IPS DF 4.7 (cell line): Measurements from ENCODE around the gene CBFB.
"Not testable (repeated sequence)": the region's sequence is repeated elsewhere in the genome, so short reads cannot be mapped to it uniquely, and the experiment has no call there.

Experiments used
- DNase-seq: peaks from one replicate; pipeline ENCODE4 v3.0.0-alpha.2; 2013; ENCODE audit warnings: low spot score; ENCODE audit errors: extremely low read depth

The CBFB gene

DNA sequence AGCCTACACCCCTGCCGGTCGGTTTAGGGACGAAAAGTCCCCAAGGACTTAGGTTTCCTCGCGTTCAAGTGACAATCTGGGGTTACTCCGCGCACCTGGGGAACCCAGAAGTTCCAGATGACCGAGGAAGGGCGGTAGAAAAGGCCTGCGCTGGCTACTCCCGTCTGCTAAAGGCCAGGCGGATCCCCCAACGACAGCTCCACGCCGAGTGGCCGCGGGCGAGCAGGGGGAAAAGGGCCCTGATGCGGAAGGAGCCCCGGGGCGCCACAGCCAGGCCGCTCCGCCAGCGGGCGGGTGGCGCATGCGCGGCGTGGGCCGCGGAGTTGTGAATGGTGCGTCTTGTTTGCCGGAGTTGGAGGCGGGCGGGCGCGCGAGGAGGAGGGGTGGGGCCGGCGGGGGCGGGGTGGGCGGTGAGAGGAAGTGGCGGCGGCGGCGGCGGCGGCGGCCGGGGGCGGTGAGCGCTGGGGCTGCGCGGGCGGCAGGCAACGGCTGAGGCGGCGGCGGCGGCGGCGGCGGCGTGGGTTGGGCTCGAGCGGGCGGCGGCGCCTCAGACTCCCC is at the start of gene CBFB:
CBFB (plus strand) TSS at position 454 of the 558 bp plus-strand sequence. CDS start 259 bp downstream, outside the sequence.
- no peak for DNase-seq

DNA sequence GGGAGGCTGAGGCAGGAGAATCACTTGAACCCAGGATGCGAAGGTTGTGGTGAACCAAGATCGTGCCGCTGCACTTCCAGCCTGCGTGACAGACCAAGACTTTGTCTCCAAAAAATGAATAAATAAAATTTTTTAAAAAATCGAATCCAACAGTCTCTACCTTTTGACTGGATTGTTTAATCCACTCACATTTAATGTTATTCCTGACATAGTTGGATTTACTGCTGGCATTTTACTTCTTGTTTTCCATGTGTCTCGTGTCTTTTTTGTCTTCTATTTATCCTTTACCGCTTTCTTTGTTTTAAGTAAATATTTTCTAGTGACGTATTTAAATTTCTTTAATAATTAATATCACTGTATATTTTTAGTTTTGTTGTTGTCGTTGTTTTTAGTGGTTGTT is 45.9 kb upstream of the CBFB start:
- no peak for DNase-seq

GRCh38 chr16:66984892-66985311 is 44.0 kb upstream of the CBFB start:
- no peak for DNase-seq

DNA sequence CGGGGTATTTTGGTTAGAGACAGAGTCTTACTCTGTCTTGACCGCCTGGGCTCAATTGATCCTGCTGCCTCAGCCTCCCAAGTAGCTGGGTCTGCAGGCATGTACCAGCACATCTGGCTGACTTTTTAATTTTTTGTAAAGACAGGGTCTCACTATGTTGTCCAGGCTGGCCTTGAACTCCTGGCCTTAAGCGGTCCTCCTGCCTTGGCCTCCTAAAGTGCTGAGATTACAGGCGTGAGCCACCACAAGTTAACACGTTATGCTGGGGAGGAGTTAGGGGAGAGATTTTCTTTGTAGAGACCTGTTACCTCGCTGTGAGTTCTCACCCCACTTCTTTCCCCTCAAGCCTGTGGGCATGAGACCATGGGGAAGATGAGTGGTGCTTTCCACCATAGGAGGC is 42.4 kb upstream of the CBFB start:
- DNase-seq: no peak

GRCh38 chr16:66988197-66988788 is 40.7 kb upstream of the CBFB start, which contains the start of gene CES4A:
Gene CES4A (plus strand): TSS chr16:66988589. CDS start chr16:66988773, 184 bp downstream.
- DNase-seq: no peak

- no peak for DNase-seq
Measured at GRCh38 chr16:66991545-66992077, 37.3 kb upstream of the CBFB start.

DNA sequence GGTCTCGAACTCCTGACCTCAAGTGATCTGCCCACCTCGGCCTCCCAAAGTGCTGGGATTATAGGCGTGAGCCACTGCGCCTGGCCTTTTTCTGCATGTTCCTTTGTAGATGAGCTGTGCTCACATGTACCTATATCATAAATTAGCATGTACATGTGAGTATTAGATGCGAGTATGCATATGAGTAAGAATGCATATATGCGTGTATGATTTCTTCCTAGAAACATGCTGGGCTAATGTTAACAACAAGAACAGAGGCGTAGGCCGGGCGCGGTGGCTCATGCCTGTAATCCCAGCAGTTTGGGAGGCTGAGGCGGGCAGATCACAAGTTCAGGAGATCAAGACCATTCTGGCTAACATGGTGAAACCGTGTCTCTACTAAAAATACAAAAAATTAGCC is 35.4 kb upstream of the CBFB start:
- not testable (repeated sequence) for DNase-seq

GRCh38 chr16:66996324-66996982 is 32.5 kb upstream of the CBFB start:
- no peak for DNase-seq

- no peak for DNase-seq
Measured at GRCh38 chr16:66996983-66997358, 32.0 kb upstream of the CBFB start.

DNA sequence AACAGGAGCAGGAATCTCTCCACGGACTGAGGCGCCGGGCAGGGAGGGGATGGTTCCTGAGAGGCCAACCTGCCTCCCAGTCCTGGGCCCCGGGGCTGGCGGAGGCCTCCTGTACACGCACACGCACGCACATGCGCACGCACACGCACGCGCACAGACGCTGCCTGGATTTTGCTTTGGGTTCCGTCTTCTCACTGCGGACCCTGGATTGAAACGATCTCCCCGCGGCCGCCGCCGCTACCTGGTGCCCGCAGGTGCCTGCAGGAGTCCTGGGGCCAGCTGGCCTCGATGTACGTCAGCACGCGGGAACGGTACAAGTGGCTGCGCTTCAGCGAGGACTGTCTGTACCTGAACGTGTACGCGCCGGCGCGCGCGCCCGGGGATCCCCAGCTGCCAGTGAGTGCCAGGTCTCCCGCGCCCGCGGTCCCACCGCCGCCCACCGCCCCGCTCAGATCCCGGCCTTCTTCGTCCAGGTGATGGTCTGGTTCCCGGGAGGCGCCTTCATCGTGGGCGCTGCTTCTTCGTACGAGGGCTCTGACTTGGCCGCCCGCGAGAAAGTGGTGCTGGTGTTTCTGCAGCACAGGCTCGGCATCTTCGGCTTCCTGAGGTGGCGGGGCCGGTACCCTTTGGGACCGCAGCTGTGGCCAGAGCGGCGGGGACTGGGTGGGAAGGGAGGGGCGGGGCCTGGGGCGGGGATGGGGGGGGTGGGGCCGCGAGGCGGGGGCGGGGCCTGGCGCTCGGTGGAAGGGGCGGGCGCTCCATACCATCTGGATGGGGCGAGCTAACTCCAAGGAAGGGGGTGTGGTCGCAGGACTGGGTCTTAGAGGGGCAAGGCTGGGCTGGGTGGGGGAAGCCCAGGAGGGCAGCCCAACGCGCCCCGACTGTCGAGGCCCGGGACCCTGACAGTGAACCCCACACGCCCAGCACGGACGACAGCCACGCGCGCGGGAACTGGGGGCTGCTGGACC is 28.3 kb upstream of the CBFB start:
- no peak for DNase-seq

DNA sequence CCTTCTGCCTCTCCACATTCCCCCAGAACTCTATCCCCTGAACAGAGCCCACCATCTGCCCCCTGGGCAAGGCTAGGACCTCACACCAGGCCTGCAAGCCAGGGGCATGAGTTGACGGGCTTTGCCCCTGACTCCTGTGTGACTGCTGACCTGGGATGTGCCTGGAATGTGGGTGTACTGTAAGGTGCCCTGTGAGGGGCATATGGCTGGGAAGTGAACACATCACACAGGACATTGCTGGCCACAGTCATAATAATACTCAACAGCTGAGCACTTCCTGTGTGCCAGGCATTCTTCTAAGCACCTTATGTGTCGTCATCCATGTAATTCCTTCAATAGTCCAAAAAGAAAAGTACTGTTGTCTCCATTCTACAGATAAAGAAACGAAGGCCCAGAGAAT is 27.2 kb upstream of the CBFB start:
- no peak for DNase-seq

- DNase-seq: no peak
Measured at GRCh38 chr16:67006930-67007658, 21.9 kb upstream of the CBFB start.

DNA sequence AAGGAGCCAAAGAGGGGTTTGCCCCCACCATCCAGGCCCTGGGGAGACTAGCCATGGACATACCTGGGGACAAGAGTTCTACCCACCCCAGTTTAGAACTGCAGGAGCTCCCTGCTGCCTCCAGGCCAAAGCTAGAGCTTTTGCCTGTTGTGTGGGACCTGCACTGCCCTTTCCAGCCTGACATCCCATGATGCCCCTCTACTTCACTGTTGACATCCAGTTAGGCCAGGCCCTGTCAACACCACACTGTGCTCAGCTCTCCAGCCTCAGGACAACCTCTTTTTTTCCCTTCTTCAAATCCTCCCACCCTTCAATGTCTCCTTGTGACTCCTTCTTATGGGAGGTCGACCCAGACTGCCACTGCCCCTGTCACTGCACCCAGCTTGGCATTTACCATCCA is 19.8 kb upstream of the CBFB start:
- DNase-seq: no peak

DNA sequence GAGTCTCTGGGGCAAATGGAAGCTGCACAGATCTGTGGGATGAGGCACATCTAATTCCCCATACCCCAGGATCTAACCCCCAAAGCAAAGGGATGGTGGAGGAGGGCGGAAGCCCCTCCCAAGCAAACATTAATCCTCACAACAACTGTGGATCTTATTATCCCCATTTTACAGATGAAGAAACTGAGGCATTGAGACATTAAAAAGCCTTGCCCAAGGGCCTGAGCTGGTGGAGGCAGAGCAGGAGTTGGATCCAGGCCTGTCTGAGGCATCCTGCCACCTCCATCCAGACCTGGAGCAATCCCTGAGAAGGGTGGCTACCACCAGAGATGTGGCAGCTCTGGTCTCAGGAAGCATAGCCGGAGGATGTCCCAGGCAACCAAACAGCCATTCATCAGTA is 17.7 kb upstream of the CBFB start:
- DNase-seq: no peak

DNA sequence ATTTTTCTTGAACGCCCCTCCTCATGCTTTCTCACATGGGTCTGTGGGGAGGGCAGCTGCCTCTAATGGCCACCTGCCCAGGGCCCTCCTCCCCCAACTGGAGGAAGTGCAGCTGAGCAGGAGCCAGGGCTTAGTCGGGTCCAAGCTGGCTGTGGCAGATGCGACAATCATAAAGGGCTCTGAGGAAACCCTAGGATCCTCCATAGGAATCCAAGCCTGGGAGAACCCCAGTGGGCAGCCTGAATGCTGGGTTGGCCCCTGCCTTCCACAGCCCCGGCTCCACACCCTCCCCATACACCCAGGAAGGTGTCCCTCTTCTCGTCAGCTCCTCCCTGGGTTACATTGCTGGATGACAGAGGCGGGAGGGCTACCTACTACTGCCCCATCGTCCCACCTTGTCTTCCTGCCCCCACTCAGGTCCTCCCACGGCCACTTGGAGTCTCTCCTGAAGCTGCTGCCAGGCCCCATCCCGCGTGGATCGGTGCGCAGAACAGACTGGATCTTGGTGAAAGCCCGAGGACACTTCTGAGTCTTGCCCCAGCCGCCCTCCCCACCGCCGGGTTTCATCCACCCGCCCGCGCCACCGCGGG is 15.6 kb upstream of the CBFB start:
- no peak for DNase-seq

DNA sequence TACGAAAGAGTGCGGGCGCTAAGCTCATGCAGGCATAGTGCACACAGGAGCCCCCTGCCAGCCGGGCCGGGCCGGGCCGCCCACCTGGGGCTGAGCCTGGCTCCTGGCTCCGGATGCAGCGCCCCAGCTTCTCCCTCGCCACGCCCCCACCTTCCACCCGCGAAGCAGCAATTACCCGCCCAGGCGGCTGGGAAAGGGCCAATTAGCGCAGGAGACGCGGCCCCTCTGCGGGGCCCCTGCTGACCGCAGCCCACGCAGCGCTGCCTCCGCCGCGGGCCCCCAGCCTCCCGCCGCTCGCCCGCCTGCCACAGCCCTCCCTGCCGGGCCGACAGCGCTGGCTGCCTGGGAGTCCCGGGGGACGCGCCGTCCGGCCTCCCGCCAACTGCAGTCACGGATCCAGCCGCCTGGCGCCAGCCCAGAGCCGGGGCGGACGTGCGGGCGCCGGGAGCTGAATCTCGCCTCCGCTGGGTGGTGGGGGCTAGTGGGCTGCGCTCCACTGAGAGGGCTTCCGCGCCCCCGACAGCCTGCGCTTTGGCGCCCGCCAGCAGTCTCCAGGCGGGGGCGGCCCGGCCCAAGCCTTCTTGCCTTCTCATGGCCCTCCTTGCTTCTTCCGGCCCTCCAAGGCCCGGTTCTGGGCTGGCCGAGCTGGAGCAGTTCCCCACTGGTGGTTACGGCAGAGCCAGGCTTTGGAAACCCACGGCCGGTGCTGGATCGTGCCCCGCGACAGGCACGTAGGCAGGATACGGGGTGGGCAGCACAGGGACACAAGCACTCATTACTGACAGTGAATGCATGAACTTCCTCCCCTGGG is 14.9 kb upstream of the CBFB start:
- no peak for DNase-seq

DNA sequence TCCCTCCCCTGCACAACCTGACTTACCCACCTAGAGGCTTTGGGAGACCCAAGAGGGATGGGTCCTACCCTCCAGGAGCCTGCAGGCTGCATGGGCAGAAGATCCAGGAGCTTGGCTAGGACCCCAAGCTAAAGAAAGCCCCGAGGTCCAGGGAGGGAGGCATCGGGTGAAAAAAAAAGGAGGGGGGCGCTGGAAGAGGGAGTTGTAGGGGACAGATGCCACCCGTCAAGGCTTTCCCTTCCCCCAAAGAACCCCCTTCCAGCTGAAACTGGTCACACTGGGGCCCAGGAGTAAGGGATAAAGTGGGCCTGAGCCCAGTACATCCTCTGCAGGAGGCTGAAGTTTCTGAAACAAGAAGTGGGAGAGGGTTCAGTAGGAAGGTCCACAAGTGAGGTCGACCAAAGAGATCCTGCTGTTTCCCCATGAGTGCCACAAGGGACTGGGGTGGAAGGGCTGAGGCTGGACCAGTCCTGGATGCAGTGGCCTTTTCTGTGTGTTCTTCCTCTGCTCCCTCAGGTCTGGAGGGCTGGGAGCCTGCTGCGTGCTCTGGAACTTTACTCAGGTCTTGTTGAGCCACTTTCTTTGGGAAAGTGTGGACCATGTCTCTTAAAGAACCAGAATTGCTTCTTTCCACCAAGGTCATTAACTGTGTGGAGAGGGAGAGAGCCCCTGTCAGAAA is 14.2 kb upstream of the CBFB start:
- no peak for DNase-seq

- no peak for DNase-seq
Measured at GRCh38 chr16:67015313-67015731, 13.6 kb upstream of the CBFB start.

GRCh38 chr16:67016143-67016542 is 12.8 kb upstream of the CBFB start:
- DNase-seq: no peak
